Measurements from ENCODE around the gene IFI44L.

The IFI44L gene

GRCh38 chr1:78641558-78641957, 21.3 kb downstream of the IFI44L start:
- no peak for DNase-seq (ENCODE audit: low read depth, low spot score)

GRCh38 chr1:78645723-78646122, 25.5 kb downstream of the IFI44L start:
- no peak for DNase-seq (ENCODE audit: low read depth, low spot score)

- DNase-seq (ENCODE audit: low read depth, low spot score): no peak
Observed at GRCh38 chr1:78647238-78647637, 27.0 kb downstream of the IFI44L start.

GRCh38 chr1:78649628-78650027, 29.4 kb downstream of the IFI44L start, which contains the start of gene IFI44:
Gene IFI44, plus strand, starts transcription at chr1:78649831. Its CDS starts 365 bp downstream, at chr1:78650196.
- DNase-seq (ENCODE audit: low read depth, low spot score): peak; percentile 53

- DNase-seq (ENCODE audit: low read depth, low spot score): no peak
Observed at GRCh38 chr1:78650114-78650660, 29.9 kb downstream of the IFI44L start.

- DNase-seq (ENCODE audit: low read depth, low spot score): peak; percentile 59
Observed at GRCh38 chr1:78651241-78651640, 31.0 kb downstream of the IFI44L start.

- DNase-seq (ENCODE audit: low read depth, low spot score): no peak
Observed at GRCh38 chr1:78652019-78652560, 31.8 kb downstream of the IFI44L start.

- no peak for DNase-seq (ENCODE audit: low read depth, low spot score)
Observed at GRCh38 chr1:78658901-78659300, 38.7 kb downstream of the IFI44L start.

GRCh38 chr1:78663923-78664322, 43.7 kb downstream of the IFI44L start:
- no peak for DNase-seq (ENCODE audit: low read depth, low spot score)

GRCh38 chr1:78664763-78665162, 44.5 kb downstream of the IFI44L start:
- no peak for DNase-seq (ENCODE audit: low read depth, low spot score)

- DNase-seq (ENCODE audit: low read depth, low spot score): no peak
Observed at GRCh38 chr1:78665809-78666208, 45.6 kb downstream of the IFI44L start.

- no peak for DNase-seq (ENCODE audit: low read depth, low spot score)
Observed at GRCh38 chr1:78667939-78668338, 47.7 kb downstream of the IFI44L start.

- no peak for DNase-seq (ENCODE audit: low read depth, low spot score)
Observed at GRCh38 chr1:78668427-78668826, 48.2 kb downstream of the IFI44L start.

GRCh38 chr1:78672428-78672827, 52.2 kb downstream of the IFI44L start:
- no peak for DNase-seq (ENCODE audit: low read depth, low spot score)

GRCh38 chr1:78673120-78673519, 52.9 kb downstream of the IFI44L start:
- DNase-seq (ENCODE audit: low read depth, low spot score): no peak

GRCh38 chr1:78676347-78676982, 56.2 kb downstream of the IFI44L start:
- DNase-seq (ENCODE audit: low read depth, low spot score): peak; percentile 12

- no peak for DNase-seq (ENCODE audit: low read depth, low spot score)
Observed at GRCh38 chr1:78676993-78677392, 56.7 kb downstream of the IFI44L start.

- no peak for DNase-seq (ENCODE audit: low read depth, low spot score)
Observed at GRCh38 chr1:78677788-78678187, 57.5 kb downstream of the IFI44L start.

GRCh38 chr1:78678324-78678723, 58.1 kb downstream of the IFI44L start:
- DNase-seq (ENCODE audit: low read depth, low spot score): no peak

- DNase-seq (ENCODE audit: low read depth, low spot score): no peak
Observed at GRCh38 chr1:78681265-78681664, 61.0 kb downstream of the IFI44L start.

- no peak for DNase-seq (ENCODE audit: low read depth, low spot score)
Observed at GRCh38 chr1:78682496-78682895, 62.2 kb downstream of the IFI44L start.

GRCh38 chr1:78683079-78683478, 62.8 kb downstream of the IFI44L start:
- DNase-seq (ENCODE audit: low read depth, low spot score): no peak

- no peak for DNase-seq (ENCODE audit: low read depth, low spot score)
Observed at GRCh38 chr1:78687315-78687714, 67.1 kb downstream of the IFI44L start.

Measured in brain pericyte (primary cell).